Endodermal cell (in vitro differentiated cells): ENCODE measurements around the gene SKA2. TPM values are rescaled to one million over a fixed set of nuclear protein-coding genes. Genes with fewer than 3 reads are reported as not detected.

Experiments used
- DNase-seq: peaks from one replicate; pipeline ENCODE4 v3.0.0-alpha.2; 2017
- H3K27ac ChIP-seq: 2 replicates; pipeline ENCODE4 v1.5.1; 2013; ENCODE audit warnings: mild to moderate bottlenecking, low read depth, low read length, moderate library complexity
- H3K27me3 ChIP-seq: 2 replicates; pipeline ENCODE4 v1.6.1; 2013; ENCODE audit warnings: mild to moderate bottlenecking, low read length, moderate library complexity; ENCODE audit not compliant: insufficient read depth, control insufficient read depth, poor library complexity, severe bottlenecking
- H3K36me3 ChIP-seq: 2 replicates; pipeline ENCODE4 v1.7.0; 2013; ENCODE audit warnings: mild to moderate bottlenecking, low read length, moderate library complexity; ENCODE audit not compliant: control insufficient read depth, insufficient read depth
- H3K4me1 ChIP-seq: one replicate; pipeline ENCODE4 v1.7.0; 2013; ENCODE audit warnings: low read length; ENCODE audit not compliant: control insufficient read depth, insufficient read depth
- H3K4me3 ChIP-seq: 2 replicates; pipeline ENCODE4 v1.5.1; 2013; ENCODE audit warnings: mild to moderate bottlenecking, low read length, moderate library complexity
- H3K9ac ChIP-seq: 2 replicates; pipeline ENCODE4 v1.6.1; 2013; ENCODE audit warnings: mild to moderate bottlenecking, low read length, moderate library complexity; ENCODE audit not compliant: poor library complexity, severe bottlenecking; ENCODE audit errors: extremely low read depth
- H3K9me3 ChIP-seq: 2 replicates; pipeline ENCODE4 v1.6.1; 2013; ENCODE audit warnings: mild to moderate bottlenecking, low read length, moderate library complexity; ENCODE audit not compliant: control insufficient read depth
- H3K27ac Mint-ChIP-seq: 2 replicates; pipeline ENCODE4 v1.8.0; 2020; ENCODE audit warnings: mixed read lengths
- H3K27me3 Mint-ChIP-seq: 2 replicates; pipeline ENCODE4 v1.8.0; 2021; ENCODE audit warnings: mild to moderate bottlenecking, mixed read lengths; ENCODE audit not compliant: insufficient read depth
- H3K36me3 Mint-ChIP-seq: 2 replicates; pipeline ENCODE4 v1.8.0; 2020; ENCODE audit warnings: low read depth, mixed read lengths
- H3K4me1 Mint-ChIP-seq: 2 replicates; pipeline ENCODE4 v1.8.0; 2020; ENCODE audit warnings: mixed read lengths
- H3K4me3 Mint-ChIP-seq: 2 replicates; pipeline ENCODE4 v1.8.0; 2020; ENCODE audit warnings: mild to moderate bottlenecking, moderate library complexity, mixed read lengths
- H3K9me3 Mint-ChIP-seq: 2 replicates; pipeline ENCODE4 v1.8.0; 2020; ENCODE audit warnings: mild to moderate bottlenecking, mixed read lengths
- WGBS, 2 experiments: methylation state at CpG; one replicate each; pipeline versions ENCODE4 v1.1.5 to v1.1.7; 2013; ENCODE audit warnings: missing lambda C conversion rate in 2 of 2, mixed read lengths in 1 of 2; ENCODE audit not compliant: insufficient coverage in 1 of 2, insufficient read length in 1 of 2; 5-methylcytosine and 5-hydroxymethylcytosine counted together
- total RNA-seq, 2 donors: library from RNA; stranded (reverse); fragmentation: NEBNext Ultra II Directional in 1 of 2; extraction: Animal tissue kit (Norgen Biotek cat#: 25700) in 1 of 2; gene quantifications; 2 replicates in 1 of 2; 3 replicates in 1 of 2; pipeline ENCODE4 v1.2.1, GENCODE V29; 2021
- TF ChIP-seq, protein P1 (sequence below): fragments of 200-600 bp; sonication (generic); conservative IDR thresholded peaks from 2 replicates; pipeline ENCODE4 v1.5.0; 2021; ENCODE audit warnings: antibody characterized with exemption, mild to moderate bottlenecking

SKA2 gene
- total RNA-seq, 2 donors from 2014 or later = 62.4 to 67.3 TPM

GRCh38 chr17:59111539-59111938 is 43.4 kb downstream of the SKA2 start:
- no peaks in the 10 kb centered on the region for H3K27me3 Mint-ChIP-seq
- H3K27ac Mint-ChIP-seq = no peak overlapping the region
- H3K36me3 ChIP-seq = peaks cover 54% of the 10 kb centered on the region
- H3K36me3 Mint-ChIP-seq = peaks cover 35% of the 10 kb centered on the region
- TF ChIP-seq, protein P1, sequence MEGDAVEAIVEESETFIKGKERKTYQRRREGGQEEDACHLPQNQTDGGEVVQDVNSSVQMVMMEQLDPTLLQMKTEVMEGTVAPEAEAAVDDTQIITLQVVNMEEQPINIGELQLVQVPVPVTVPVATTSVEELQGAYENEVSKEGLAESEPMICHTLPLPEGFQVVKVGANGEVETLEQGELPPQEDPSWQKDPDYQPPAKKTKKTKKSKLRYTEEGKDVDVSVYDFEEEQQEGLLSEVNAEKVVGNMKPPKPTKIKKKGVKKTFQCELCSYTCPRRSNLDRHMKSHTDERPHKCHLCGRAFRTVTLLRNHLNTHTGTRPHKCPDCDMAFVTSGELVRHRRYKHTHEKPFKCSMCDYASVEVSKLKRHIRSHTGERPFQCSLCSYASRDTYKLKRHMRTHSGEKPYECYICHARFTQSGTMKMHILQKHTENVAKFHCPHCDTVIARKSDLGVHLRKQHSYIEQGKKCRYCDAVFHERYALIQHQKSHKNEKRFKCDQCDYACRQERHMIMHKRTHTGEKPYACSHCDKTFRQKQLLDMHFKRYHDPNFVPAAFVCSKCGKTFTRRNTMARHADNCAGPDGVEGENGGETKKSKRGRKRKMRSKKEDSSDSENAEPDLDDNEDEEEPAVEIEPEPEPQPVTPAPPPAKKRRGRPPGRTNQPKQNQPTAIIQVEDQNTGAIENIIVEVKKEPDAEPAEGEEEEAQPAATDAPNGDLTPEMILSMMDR = no peak
- H3K27ac ChIP-seq = no peak overlapping the region
- no peak overlapping the region for H3K4me3 Mint-ChIP-seq
- no peaks in the 10 kb centered on the region for H3K27me3 ChIP-seq
- no peak overlapping the region for H3K4me3 ChIP-seq
- H3K9ac ChIP-seq = no peak overlapping the region
- WGBS, 2 experiments = 94 to 100% methylated on average over 2 of the region's 3 CpGs
- H3K9me3 ChIP-seq = no peaks in the 10 kb centered on the region
- no peak for DNase-seq
- no peaks in the 10 kb centered on the region for H3K9me3 Mint-ChIP-seq
- H3K4me1 Mint-ChIP-seq = no peaks in the 10 kb centered on the region
- no peaks in the 10 kb centered on the region for H3K4me1 ChIP-seq

- H3K4me1 ChIP-seq = no peaks in the 10 kb centered on the region
- Mint-ChIP-seq H3K4me3 (no peak overlapping the region), H3K27me3 (no peaks in the 10 kb centered on the region), H3K27ac (no peak overlapping the region), H3K9me3 (no peaks in the 10 kb centered on the region), H3K4me1 (no peaks in the 10 kb centered on the region), H3K36me3 (peaks cover 32% of the 10 kb centered on the region)
- TF ChIP-seq, protein P1 = no peak
- H3K36me3 ChIP-seq = peaks cover 49% of the 10 kb centered on the region
- no peak overlapping the region for H3K4me3 ChIP-seq
- no peak overlapping the region for H3K9ac ChIP-seq
- no peaks in the 10 kb centered on the region for H3K9me3 ChIP-seq
- no peak for DNase-seq
- no peak overlapping the region for H3K27ac ChIP-seq
- no peaks in the 10 kb centered on the region for H3K27me3 ChIP-seq
Measured at GRCh38 chr17:59110973-59111372, 44.0 kb downstream of the SKA2 start.

- Histone ChIP-seq H3K9ac (no peak overlapping the region), H3K36me3 (peaks cover 30% of the 10 kb centered on the region), H3K27me3 (no peaks in the 10 kb centered on the region), H3K9me3 (no peaks in the 10 kb centered on the region), H3K27ac (no peak overlapping the region), H3K4me3 (no peak overlapping the region), H3K4me1 (no peaks in the 10 kb centered on the region)
- H3K4me3 Mint-ChIP-seq = no peak overlapping the region
- H3K27me3 Mint-ChIP-seq = no peaks in the 10 kb centered on the region
- WGBS, 2 experiments = 98 to 100% methylated on average over 5 to 7 of the region's 7 CpGs
- TF ChIP-seq, protein P1 = no peak
- H3K9me3 Mint-ChIP-seq = no peaks in the 10 kb centered on the region
- no peak for DNase-seq
- H3K27ac Mint-ChIP-seq = no peak overlapping the region
- peaks cover 21% of the 10 kb centered on the region for H3K36me3 Mint-ChIP-seq
- H3K4me1 Mint-ChIP-seq = peaks cover 8% of the 10 kb centered on the region
Measured at GRCh38 chr17:59108400-59109102, 46.4 kb downstream of the SKA2 start.
